SU-DHL-6 (cell line): ENCODE data around the gene WASF1.

Experiments used
- H2AFZ ChIP-seq: fragments of 200-600 bp; sonication (generic); 2 replicates; pipeline ENCODE4 v1.6.1; 2014; ENCODE audit warnings: low read depth, mild to moderate bottlenecking, moderate library complexity, mixed read lengths, antibody characterized with exemption, low read length; ENCODE audit not compliant: severe bottlenecking
- H3F3A ChIP-seq: fragments of 200-600 bp; shearing (Covaris generic); 2 replicates; pipeline ENCODE4 v1.6.0; 2016; ENCODE audit warnings: antibody characterized with exemption, mild to moderate bottlenecking; ENCODE audit not compliant: insufficient read depth
- H3K27ac ChIP-seq: fragments of 200-600 bp; sonication (generic); 2 replicates; pipeline ENCODE4 v1.5.1; 2016; ENCODE audit warnings: low read depth, mild to moderate bottlenecking, low read length, moderate library complexity, mixed read lengths
- H3K27me3 ChIP-seq: fragments of 200-600 bp; sonication (generic), shearing (Covaris generic); 2 replicates; pipeline ENCODE4 v1.6.0; 2014; ENCODE audit warnings: mild to moderate bottlenecking, low read length
- H3K36me3 ChIP-seq: fragments of 200-600 bp; sonication (generic); 2 replicates; pipeline ENCODE4 v1.6.1; 2014; ENCODE audit warnings: mild to moderate bottlenecking, low read length, mixed read lengths
- H3K4me2 ChIP-seq: fragments of 300-600, 200-600 bp; shearing (Covaris generic), sonication (generic); 2 replicates; pipeline ENCODE4 v1.6.0; 2014; ENCODE audit warnings: low read length, low read depth, mild to moderate bottlenecking; ENCODE audit not compliant: poor library complexity, severe bottlenecking
- H3K4me3 ChIP-seq: fragments of 200-600 bp; sonication (generic); 2 replicates; pipeline ENCODE4 v1.5.1; 2014; ENCODE audit warnings: antibody characterized with exemption, low read length, mild to moderate bottlenecking, mixed read lengths; ENCODE audit not compliant: insufficient read depth, poor library complexity, severe bottlenecking
- H3K79me2 ChIP-seq: fragments of 200-600 bp; sonication (generic); 2 replicates; pipeline ENCODE4 v1.6.1; 2014; ENCODE audit warnings: mild to moderate bottlenecking, low read length, moderate library complexity; ENCODE audit not compliant: insufficient read depth
- H3K9ac ChIP-seq: fragments of 200-600 bp; sonication (generic); 2 replicates; pipeline ENCODE4 v1.7.0; 2014; ENCODE audit warnings: mild to moderate bottlenecking, low read length
- H3K9me2 ChIP-seq: fragments of 200-600 bp; sonication (generic); replicated peaks from 2 replicates; pipeline ENCODE4 v1.6.1; 2014; ENCODE audit warnings: low read length; ENCODE audit not compliant: insufficient read depth
- H3K9me3 ChIP-seq: fragments of 200-600 bp; sonication (generic); 2 replicates; pipeline ENCODE4 v1.6.1; 2014; ENCODE audit warnings: low read length, mixed read lengths; ENCODE audit not compliant: insufficient read depth
- H4K20me1 ChIP-seq: fragments of 200-600 bp; sonication (generic); 2 replicates; pipeline ENCODE4 v1.6.1; 2014; ENCODE audit warnings: low read depth, mild to moderate bottlenecking, antibody characterized with exemption, low read length, moderate library complexity, mixed read lengths
- CTCF ChIP-seq: fragments of 200-600 bp; sonication (generic); IDR thresholded peaks from one replicate; pipeline ENCODE4 v1.5.1; 2017; ENCODE audit warnings: antibody characterized with exemption, mild to moderate bottlenecking, low read length, moderate library complexity; ENCODE audit not compliant: insufficient read depth, poor library complexity, severe bottlenecking
- EZH2phosphoT487 ChIP-seq: fragments of 200-600 bp; sonication (generic), shearing (Covaris generic); conservative IDR thresholded peaks from 2 replicates; pipeline ENCODE4 v1.6.1; 2018; ENCODE audit warnings: mild to moderate bottlenecking, antibody characterized with exemption, low read length, moderate library complexity, mixed read lengths

The WASF1 gene

GRCh38 chr6:110211753-110212152, 32.3 kb upstream of the WASF1 start:
- Histone ChIP-seq H3F3A (peaks cover 6% of the 10 kb centered on the region; the same call in 1 of the 2 replicates), H3K9me3 (no peaks in the 10 kb centered on the region), H3K9ac (no peak overlapping the region), H4K20me1 (no peaks in the 10 kb centered on the region), H3K36me3 (peaks cover 50% of the 10 kb centered on the region), H3K9me2 (no peaks in the 10 kb centered on the region), H2AFZ (no peak overlapping the region), H3K79me2 (0 out of 2 replicates have a peak, but pooled peaks cover 2% of the 10 kb centered on the region), H3K4me3 (no peak overlapping the region), H3K27ac (no peak overlapping the region), H3K4me2 (no peak overlapping the region), H3K27me3 (no peaks in the 10 kb centered on the region)
- TF ChIP-seq CTCF (no peak), EZH2phosphoT487 (no peak)

- no peak overlapping the region for H3K4me2 ChIP-seq
- H3K36me3 ChIP-seq: peaks cover 41% of the 10 kb centered on the region
These were observed 28.2 kb upstream of the WASF1 start for GRCh38 chr6:110207652-110208051.

GRCh38 chr6:110201151-110201884, 21.8 kb upstream of the WASF1 start:
- no peaks in the 10 kb centered on the region for H3K9me2 ChIP-seq
- no peak overlapping the region for H3K9ac ChIP-seq
- H3K9me3 ChIP-seq: no peaks in the 10 kb centered on the region
- H3K79me2 ChIP-seq: peaks cover 53% of the 10 kb centered on the region
- peaks cover 11% of the 10 kb centered on the region; the same call in 1 of the 2 replicates for H3F3A ChIP-seq
- no peak overlapping the region for H3K4me3 ChIP-seq
- H4K20me1 ChIP-seq: 0 out of 2 replicates have a peak, but pooled peaks cover under 1% of the 10 kb centered on the region
- H2AFZ ChIP-seq: no peak overlapping the region
- H3K4me2 ChIP-seq: no peak overlapping the region
- H3K27me3 ChIP-seq: no peaks in the 10 kb centered on the region
- TF ChIP-seq CTCF (no peak), EZH2phosphoT487 (no peak)
- no peak overlapping the region for H3K27ac ChIP-seq
- H3K36me3 ChIP-seq: no peaks in the 10 kb centered on the region

More at GRCh38 chr6:110207652-110208051, 28.2 kb upstream of the WASF1 start:
- Histone ChIP-seq H3F3A (peaks cover 21% of the 10 kb centered on the region; the same call in 1 of the 2 replicates), H3K4me3 (no peak overlapping the region), H4K20me1 (no peaks in the 10 kb centered on the region), H3K9ac (no peak overlapping the region), H3K9me2 (no peaks in the 10 kb centered on the region), H3K27ac (no peak overlapping the region), H2AFZ (no peak overlapping the region), H3K9me3 (no peaks in the 10 kb centered on the region), H3K79me2 (peaks cover 14% of the 10 kb centered on the region; the same call in 1 of the 2 replicates), H3K27me3 (no peaks in the 10 kb centered on the region)
- no peak for TF ChIP-seq EZH2phosphoT487
- no peak for TF ChIP-seq CTCF
